Fibroblast of peridontal ligament (primary cell): Measurements from ENCODE around the gene GJD3.
A peak's percentile ranks its signal among the peaks of the same experiment; 100 is the strongest.

ENCODE experiments used
- DNase-seq: peaks from one replicate; pipeline ENCODE4 v3.0.0-alpha.2; 2010; ENCODE audit errors: extremely low read depth

Gene GJD3

DNA sequence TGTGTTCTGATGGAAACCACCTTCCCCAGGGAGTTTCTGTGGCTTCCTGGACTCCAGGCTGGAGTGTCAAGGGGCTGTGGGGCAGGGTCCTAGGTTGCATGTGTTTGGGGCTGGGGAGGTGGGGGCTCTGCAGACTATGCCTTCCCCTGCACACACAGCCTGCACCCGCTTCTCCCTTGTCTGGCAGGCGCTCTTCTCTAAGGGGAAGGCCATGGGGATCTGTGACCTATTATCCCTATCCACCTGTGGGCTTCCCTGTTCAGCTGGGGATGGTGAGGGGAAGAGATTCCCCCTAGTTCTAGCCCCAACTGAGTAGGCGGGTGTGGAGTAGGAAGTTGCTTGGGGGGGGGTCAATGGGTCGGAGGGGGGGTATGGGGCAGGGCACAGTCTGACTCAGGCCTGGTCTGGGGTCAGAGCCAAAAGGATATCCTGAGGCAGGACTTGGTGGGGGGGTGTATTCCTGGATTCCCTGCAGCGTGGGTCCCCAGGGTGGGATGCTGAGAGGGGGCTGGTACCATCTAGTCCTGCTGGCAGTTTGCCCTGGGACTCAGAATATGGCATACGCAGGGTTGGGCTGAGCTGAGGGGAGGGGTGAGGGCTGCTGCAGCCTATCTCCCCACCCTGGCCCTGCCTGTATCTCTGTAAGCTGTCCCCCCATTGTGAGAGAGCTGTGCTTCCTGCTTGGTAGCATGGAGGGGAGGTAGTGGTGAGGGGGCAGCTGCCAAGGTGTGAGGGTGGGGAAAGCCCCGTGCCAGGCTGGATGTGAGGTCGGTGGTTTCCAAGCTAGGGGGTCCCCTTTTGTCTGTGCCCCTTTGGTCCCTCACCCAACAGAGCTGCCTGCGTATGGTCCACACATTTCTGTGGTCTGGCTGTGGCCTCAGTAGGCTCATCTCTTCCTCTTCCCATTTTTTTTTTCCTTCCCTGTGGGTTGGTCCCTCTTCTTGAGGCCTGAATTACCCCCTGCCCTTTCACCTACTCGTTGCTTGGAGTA lies 40.9 kb downstream of the GJD3 start:
- DNase-seq: peak; percentile 78

DNA sequence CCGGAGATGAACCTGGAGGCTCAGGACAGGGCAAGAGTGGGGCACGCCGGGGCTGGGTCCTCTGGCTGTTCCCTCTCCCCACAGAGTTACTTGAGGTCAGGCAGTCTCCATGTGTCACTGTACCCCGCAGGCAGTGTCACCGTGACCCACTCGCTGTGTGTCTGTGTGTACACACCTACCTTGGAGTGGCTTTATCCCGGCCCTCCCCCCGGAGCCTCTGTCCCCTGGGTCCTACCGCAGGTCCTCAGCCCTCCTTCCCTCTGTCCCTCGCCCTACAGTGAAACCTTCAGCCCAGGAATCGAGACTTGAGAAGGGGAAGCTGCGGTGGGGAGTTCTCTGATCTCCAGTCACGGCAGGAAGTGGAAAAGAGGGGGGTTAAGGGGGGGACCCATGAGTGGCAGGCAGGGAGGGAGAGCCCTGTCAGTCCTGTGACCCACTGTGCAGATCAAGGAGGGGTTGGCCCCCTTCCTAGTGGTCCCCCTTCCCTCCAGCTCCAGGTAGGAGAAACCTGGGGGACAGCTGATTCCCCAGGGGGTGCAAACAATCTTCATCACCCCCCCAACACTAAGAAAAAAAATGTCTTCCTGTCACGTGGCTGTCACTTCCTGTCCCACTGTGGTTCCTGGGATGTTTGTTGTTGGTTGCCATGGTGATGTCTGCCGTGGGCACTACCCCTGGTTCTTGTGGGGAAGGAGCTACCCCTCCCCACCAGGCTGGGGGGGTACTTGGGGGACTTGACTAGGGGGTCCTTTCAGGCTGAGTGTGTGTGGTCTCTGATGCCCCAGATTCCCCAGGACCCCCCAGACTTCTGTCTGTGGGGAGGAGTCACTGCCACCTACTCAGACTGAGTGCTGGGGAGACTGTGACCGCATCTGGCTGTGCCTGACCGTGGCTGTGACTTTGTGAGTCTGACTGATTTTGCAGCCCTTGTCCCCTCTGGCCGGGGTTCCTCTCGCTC lies 41.9 kb downstream of the GJD3 start:
- DNase-seq: peak; percentile 83

DNA sequence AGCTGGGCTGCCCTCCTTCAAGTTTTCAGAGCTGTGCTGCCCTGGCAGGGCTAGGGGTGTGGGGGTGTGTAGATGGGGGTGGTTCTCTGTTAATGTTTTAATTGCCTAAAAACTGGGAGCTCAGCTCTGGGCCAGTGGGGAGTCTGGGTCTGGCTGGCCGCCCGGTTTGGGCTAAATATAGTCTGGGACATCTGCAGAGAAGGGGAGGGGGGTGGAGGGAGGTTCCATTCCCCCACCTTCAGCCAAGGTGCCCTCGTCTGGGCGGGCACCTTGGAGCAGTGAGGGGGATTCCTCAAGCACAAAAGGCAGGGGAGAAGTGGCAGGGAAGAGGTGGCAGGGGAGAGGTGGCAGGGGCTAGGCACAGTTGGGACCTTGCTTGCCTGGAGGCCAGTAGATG lies 42.6 kb downstream of the GJD3 start:
- no peak for DNase-seq

DNA sequence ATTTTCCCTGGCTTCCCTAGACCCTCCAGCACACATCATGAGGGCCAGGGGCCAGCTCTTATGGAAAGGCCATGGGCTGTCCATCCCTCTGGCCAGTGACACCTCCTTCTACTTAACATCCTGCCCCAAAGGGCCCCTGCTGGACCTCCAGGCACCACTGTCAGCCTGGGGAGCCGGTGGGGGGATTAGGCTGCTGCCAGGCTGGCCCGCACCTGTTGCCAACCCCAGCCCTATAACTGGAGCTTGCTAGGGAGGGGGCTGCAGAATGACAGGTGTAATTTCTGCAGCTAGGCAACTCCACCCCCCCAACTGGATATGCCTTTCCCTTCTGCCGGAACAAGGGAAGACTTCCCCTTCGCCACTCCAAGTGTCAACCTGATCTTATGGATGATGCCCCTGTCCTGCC lies 43.0 kb downstream of the GJD3 start:
- DNase-seq: no peak

DNA sequence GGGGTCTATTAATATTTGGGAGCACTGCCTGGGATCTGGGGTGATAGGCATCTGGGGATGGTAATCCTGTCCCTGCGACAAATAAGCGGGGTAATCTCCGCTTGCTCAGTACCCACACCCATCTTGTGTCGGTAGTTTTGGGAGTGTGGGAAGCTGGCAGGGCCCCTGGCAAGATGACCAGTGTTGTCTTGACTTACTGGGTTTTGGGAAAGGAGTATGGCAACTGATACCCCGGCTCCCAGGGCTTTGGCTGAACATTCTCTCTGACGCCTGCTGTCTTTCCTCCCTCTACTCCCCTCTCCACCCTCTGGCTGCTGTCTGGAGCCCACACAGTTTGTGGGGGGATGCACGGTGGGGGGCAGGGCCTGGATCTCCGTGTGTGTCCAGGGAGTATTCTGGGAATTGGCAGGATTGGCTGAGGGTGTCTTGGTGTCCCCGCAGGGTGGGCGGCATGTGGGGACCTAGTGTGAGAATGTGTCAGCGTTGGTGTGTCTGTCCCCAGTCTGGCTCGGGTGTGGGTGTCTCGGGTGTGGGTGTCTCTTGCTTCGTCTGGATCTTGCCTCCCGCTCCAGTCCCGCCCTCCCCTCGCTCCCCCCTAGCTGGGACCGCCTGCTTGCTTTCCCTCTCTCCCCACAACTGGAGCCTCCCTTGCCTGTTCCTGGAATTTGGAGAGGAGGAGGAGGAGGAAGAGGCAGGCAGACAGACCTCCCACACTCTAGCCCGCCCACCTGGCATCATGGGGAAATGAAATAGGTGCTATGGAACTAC lies 43.6 kb downstream of the GJD3 start:
- DNase-seq: peak; percentile 47

DNA sequence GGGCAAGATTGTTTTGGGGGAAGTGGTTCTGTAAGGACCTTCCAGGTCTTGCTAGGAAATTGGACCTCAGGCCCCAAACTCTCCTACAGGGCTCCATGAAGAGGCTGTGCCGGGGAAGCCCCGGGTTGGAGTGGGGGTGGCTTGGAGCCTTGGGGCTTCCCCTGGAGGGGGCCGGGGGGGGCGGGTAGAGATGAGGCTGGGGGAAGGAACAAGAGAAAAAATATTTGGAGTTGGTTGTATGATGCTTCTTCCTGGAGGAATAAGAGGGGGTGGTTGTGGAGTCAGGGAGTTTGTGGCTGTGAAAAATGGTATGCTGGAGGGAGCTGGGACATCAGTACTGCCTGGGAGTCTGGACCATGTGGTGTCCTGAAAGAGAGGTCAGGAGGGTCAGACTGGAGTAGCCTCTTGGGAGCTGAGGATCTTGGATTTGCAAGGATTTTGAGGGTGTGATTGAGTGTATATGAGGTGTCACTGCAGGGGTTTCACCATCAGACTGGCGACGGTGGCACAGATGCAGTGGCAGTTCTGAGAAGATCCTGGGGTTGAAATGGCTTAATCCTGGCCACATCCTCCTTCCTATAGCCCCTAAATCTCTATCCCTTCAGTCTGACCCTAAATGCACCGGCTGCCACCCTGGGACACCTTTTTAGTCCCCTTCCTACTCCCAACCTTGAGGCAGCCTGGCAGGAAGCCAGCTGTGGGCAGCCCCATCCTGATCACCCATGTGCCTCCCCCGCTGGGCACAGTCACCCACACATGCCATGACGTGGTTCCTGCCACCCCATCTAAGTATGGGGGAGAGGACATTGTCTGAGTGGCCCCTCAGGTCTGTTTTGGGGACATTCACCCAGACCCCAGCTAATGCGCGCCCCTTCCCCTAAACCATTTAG lies 44.6 kb downstream of the GJD3 start:
- DNase-seq: no peak

DNA sequence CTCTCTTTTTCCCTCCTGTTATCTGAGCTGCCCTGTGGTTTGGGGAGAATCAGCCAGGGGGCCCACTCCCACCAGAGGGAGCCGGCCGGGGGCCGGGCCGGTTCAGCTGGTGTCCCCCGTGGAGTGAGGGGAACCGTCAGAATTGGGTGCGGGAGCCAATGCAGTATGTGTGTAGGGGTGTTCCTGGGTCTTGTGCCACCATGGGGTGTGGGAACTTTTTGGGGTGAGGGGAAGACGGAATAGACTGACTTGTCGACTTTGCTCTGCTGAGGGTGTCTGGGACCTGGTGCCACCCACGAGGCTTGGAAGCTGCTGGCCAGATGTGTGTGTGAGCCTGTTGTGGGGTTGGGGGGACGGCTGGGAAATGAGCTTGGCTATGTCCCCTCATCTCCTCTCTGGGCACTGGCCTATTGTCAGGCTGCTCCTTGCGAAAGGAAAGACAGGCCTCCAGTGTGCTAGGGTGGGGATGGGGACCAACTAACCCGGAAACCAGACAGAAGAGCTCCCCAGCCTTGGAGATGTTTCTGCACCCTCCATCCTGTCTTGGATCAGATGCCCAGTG lies 45.6 kb downstream of the GJD3 start:
- DNase-seq: no peak

DNA sequence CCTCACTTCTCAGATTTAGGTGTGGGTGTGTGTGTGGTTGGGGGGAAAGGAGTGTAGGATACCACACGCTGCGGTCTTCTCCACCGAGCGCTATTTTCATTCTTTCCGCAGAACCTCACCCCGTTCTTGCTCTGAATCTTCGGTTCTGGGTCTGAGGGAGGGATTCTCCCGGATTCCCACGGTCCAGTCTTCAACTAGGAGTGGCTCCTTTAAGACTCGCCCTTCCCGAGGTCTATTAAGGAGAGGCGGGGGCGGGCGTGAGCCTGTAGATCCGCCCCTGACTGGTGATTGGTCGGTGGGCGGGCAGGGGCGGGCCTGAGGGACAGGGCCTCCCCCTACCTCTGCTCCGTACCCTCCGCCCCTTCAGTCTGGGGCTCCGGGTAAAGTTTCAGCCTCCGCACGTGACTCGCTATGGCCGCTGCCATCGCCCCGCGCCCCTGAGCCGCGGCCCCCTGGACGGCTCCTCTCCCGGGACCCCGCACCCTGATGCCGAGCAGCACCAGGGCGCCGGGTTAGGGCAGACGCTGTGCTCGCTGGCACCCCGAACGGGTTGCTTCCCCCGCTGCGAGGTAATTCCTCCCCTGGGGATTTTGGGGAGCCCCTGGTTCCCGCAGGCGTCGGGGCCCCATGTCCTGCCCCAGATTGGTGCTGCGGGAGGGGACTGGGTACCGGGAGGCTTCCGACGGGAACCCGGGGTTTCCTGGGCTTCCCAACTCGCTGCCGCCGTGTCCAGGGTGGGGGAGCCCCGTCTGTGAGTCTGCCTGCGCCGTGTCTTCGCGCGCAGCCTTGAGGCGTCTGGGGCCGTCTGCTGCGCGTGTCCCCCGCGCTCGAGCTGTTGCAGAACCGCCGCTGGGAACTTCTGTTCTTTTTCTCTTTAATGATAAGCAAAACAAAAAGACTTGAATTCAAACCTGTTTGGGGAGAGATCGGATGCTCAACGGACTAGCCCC lies 46.4 kb downstream of the GJD3 start:
- DNase-seq: peak; percentile 90

DNA sequence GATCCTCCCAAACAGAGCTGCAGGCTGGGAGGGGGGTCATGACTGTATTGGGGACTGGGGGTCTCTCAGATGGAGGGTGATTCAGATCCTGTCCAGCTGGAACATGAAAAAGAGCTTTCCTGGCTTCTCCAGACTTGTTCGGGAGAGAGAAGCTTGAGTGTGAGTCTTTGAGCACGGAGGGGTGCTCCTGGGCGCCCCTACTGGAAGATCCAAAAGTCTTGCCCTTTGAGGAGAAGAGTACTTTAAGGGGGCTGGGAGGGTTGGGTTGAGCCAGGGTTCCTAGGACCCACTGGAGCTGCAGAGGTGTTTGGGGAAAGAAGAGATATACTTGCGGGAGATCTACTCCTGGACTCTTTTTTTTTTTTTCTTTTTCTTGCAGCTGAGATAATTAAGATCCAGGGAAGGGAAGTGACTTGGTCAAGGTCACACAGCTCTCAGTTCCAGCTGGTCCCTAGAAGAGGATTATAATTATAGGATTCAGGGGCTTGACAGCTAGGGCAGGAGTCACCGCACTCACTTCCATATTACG lies 47.1 kb downstream of the GJD3 start:
- peak; percentile 72 for DNase-seq

DNA sequence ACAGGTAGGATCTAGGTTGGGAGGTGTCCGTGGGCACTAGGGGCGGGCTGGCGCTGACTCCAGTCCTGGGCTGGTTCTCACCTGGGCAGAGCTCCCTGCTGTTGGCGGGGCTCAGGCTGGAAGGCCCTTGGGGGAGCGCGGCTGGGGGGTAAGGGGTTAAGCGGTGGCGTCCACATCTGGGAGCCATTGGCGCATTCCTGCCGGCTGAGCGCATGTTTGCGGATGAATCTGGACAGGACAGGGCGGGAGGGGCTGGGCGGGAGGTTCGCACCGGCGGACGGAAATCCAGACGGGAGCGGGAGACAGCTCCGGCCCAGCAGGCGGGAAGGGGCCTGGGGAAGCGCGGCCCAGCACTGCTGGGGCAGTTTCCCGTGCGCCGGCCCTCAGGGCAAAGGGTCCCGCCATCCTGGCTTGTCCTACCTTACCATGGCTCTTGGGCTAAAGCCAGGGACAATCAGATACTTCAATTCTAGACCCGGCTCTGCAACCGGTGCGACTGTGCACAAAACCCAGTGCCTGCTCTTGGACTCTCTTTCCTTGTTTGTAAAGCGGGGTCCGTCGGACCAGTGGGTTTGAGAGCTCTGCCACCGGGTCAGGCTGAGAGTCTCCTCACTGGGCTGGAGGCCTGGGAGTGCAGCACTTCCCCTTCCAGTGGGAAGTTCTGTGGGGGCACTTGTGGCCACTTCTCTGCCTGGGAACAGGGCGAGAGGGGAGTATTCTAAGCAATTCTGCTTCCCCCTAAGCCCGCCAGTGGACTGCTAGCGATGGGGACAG lies 47.8 kb downstream of the GJD3 start:
- DNase-seq: peak; percentile 72

DNA sequence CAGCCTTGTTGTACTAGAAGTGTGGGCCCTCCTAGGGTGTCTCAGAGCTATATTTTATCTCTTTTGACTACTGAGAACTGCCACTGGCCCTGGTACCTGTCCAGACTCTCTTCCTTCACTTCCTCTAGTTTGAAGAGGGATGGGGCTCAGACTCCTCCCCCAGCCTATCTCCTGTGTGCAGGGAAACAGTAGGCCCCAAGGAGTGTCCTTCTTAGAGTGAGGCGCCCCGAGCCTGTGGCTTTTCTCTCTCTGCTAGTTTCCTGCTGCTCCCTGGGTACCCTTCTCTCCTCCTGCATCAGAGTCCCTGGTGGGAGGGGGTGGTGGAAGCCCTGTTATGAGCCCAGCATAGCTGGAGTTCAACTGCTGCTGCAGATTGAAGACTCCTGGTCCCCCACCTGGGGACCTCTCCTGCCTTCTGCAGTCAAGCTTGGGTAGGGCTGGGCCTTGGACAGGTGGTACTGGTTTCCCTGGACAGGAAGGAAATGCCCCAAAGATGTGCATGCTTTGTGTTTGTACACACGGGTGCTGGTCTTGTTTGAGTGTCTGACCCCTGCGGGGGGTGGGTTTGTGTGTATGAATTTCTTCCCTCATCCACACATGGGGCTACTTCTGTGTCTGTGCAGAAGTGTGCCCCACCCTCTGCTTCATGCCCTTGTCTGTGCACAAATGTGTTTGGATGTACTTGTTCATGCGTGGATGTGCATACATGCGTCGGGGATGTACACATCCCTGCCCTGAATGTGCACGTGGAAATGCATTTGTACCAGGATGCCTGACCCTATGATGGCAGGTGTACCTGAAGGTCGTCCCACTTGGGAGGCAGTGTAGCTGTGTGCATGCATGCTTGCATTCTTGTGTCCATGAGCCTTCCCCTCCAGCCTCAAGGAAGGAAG lies 48.6 kb downstream of the GJD3 start:
- no peak for DNase-seq

DNA sequence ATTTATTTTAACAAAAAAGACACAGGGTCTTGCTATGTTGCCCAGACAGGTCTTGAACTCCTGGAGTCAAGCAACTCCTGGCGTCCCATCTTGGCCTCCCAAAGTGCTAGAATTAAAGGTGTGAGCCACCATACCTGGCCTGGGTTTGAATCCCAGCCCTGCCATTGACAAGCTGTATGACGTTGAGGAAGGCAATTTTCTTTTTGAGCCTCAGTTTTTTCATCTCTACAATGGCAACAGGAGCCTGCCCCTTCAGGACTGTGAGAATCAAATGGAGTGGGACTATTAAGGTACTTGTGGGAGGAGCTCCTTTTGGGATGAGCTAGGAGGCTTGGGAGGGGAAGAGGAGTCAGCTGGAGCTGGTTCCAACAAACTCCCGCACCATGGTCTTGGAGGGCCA lies 49.3 kb downstream of the GJD3 start:
- DNase-seq: no peak

DNA sequence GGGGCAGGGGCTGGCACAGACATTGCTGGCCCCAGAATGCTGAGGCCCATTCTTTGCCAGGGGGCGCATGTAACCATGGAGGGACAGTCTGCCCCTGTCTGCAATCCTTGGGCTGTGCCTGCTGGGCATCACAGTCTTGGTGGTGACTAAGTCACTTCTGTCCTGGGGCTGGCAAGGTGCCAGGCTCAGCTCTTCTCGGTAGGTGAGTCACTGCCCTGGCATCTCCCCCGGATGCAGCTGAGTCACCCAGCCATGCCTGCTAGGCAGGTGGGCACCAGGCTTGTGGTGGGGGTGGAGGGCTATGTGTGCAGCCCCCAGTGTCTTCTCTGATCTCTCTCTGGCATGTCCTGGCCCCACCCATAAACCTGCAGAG lies 50.0 kb downstream of the GJD3 start:
- peak; percentile 66 for DNase-seq

DNA sequence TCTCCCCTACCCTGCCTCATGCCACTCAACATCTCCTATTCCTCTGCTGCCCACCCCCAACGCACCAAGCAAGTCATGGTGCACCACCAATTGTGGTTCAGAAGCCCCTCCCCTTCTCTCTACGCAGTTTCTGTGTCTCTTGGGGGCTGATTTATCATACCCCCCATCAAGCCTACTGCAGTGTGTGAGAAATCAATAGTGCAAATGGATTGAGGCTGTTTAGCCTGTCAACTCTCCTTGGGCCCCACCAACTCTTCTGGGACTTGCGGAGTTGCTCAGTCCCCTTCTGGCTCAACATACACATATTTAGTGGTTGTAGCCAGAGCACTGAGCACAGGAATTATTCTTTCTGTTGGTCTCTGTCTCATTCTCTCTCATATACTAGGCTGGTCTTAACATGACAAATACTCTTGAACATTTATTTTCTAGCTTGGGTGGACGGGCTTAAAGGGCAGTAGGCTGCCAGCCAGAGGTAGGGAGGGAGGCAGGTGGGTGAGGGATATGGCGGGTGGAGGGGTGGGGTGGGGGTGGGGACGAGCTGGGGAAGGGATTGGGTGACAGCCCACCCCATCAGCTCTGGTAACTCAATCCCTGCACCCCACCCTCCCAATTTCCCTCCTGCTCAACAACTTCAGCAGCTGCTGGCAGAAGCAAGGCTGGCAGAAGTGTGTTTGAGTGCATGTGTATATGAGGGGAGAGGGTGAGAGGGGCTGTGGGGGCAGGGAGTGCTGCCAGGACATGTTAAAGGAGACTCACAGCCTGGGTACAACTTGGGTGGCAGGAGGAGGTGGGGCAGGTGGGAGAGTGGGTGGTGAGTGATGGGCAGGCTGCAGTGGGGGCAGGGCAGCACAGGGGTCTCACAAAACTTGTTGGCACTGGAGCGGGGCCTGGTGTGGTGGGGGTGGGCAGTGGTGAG lies 50.6 kb downstream of the GJD3 start:
- peak; percentile 69 for DNase-seq
